Gastrocnemius medialis (tissue), 4 donors: ENCODE data around the gene FLNC.

Experiments used
- CTCF ChIP-seq, 5 experiments: fragments of 450-650 bp in 3 of 5; fragments of 200-600 bp in 2 of 5; sonication (generic) in 2 of 5; IDR thresholded peaks in 4 of 5; conservative IDR thresholded peaks in 1 of 5; 1 replicate in 4 of 5; 2 replicates in 1 of 5; pipeline ENCODE4 v1.5.1; 2016 to 2019; ENCODE audit warnings: antibody characterized with exemption in 5 of 5, mild to moderate bottlenecking in 3 of 5, moderate library complexity in 3 of 5
- POLR2A ChIP-seq, 2 donors: fragments of 450-650 bp; IDR thresholded peaks; one replicate each; pipeline ENCODE4 v1.6.1; 2017; ENCODE audit warnings: antibody characterized with exemption in 2 of 2, mild to moderate bottlenecking in 2 of 2, moderate library complexity in 2 of 2

GRCh38 chr7:128847721-128848211, 17.6 kb downstream of the FLNC start:
- TF ChIP-seq CTCF (IDR thresholded peaks at IDR 0.05 in 4 of 5, conservative IDR thresholded peaks at IDR 0.05 in 1 of 5) (no peak), POLR2A (IDR thresholded peaks at IDR 0.05) (no peak)
